Nephron (organoid): Measurements from ENCODE around the gene ACTL8.

Experiments used
- H3K27ac Mint-ChIP-seq, 3 experiments: 2 replicates each; pipeline ENCODE4 v1.8.0; 2020; ENCODE audit warnings: mixed read lengths in 3 of 3, mild to moderate bottlenecking in 2 of 3, moderate library complexity in 1 of 3
- H3K27me3 Mint-ChIP-seq: 2 replicates; pipeline ENCODE4 v1.8.0; 2021; ENCODE audit warnings: low read depth, mild to moderate bottlenecking, moderate library complexity, mixed read lengths
- H3K36me3 Mint-ChIP-seq: 2 replicates; pipeline ENCODE4 v1.8.0; 2020; ENCODE audit warnings: low read depth, mixed read lengths
- H3K4me1 Mint-ChIP-seq: 2 replicates; pipeline ENCODE4 v1.8.0; 2020; ENCODE audit warnings: mixed read lengths
- H3K4me3 Mint-ChIP-seq, 3 experiments: 2 replicates each; pipeline ENCODE4 v1.8.0; 2020; ENCODE audit warnings: mild to moderate bottlenecking in 3 of 3, mixed read lengths in 3 of 3, moderate library complexity in 2 of 3
- H3K9me3 Mint-ChIP-seq: 2 replicates; pipeline ENCODE4 v1.8.0; 2020; ENCODE audit warnings: mixed read lengths
- TF ChIP-seq, protein P1 (sequence below), 3 experiments: fragments of 200-600 bp; sonication (generic); IDR thresholded peaks; one replicate each; pipeline ENCODE4 v1.5.0; 2021; ENCODE audit warnings: antibody characterized with exemption in 3 of 3; ENCODE audit not compliant: unreplicated experiment in 3 of 3

ACTL8 gene, protein sequence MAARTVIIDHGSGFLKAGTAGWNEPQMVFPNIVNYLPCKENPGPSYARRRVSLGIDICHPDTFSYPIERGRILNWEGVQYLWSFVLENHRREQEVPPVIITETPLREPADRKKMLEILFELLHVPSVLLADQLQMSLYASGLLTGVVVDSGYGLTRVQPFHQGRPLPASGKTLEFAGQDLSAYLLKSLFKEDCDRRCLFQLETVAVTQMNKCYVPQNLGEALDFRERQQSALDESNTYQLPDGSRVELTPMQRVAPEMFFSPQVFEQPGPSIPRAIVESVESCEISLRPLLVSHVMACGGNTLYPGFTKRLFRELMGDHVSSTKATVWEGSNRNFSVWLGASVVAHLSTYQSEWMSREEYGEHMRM

DNA sequence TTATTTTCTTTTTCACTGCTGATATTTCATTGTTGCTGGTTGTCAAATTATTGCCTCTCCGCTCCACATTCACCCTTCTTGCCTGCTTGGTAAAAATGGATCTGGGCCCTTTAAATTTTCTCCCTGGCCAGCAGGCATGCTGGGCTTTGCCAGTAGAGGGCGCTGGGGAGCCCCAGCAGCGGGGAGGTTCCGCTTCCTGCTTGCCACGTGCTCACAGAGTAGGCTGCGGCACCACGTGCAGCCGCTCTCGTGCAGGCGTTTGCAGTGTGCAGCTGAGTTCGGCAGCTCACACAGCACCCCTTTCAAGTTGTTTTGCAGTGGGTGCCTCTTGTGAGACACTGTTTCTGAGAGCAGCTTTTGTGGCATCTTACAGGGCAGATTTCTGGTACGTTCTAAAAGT, at the start of gene ACTL8:
TSS of gene ACTL8 (plus strand) at position 214 of the 400 bp plus-strand sequence. CDS start 67,676 bp downstream, outside the sequence.
- H3K27me3 Mint-ChIP-seq, result peaks cover 18% of the 10 kb centered on the region
- H3K36me3 Mint-ChIP-seq, result no peaks in the 10 kb centered on the region
- H3K4me1 Mint-ChIP-seq, result peaks cover 2% of the 10 kb centered on the region
- H3K27ac Mint-ChIP-seq, result no peak within 1 kb of the TSS
- TF ChIP-seq, protein P1, sequence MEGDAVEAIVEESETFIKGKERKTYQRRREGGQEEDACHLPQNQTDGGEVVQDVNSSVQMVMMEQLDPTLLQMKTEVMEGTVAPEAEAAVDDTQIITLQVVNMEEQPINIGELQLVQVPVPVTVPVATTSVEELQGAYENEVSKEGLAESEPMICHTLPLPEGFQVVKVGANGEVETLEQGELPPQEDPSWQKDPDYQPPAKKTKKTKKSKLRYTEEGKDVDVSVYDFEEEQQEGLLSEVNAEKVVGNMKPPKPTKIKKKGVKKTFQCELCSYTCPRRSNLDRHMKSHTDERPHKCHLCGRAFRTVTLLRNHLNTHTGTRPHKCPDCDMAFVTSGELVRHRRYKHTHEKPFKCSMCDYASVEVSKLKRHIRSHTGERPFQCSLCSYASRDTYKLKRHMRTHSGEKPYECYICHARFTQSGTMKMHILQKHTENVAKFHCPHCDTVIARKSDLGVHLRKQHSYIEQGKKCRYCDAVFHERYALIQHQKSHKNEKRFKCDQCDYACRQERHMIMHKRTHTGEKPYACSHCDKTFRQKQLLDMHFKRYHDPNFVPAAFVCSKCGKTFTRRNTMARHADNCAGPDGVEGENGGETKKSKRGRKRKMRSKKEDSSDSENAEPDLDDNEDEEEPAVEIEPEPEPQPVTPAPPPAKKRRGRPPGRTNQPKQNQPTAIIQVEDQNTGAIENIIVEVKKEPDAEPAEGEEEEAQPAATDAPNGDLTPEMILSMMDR (IDR thresholded peaks at IDR 0.05; ENCODE audit: unreplicated experiment in 3 of 3), result no peak
- H3K4me3 Mint-ChIP-seq, result no peak within 1 kb of the TSS
- H3K9me3 Mint-ChIP-seq, result peaks cover 45% of the 10 kb centered on the region

DNA sequence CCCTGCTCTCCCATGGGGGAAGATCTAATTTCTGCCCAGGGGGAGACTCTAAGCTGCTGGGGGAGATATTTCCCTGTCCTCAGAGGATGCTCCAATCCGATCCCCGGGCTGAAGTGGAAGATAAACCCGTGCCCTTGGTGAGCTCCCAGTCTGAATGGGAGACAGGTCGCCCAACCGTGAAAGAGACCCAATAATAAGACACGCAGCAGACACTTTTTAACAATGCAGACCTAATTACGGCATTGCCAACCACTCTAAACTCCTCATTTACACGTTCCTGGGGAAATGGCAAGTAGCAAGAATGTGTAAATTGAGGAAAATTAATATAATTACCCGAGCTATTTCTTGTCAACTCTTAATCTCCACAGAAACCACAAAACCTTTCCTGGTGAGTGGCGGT, 48.7 kb upstream of the ACTL8 start:
- Mint-ChIP-seq H3K9me3 (peaks cover 15% of the 10 kb centered on the region), H3K27ac (no peak overlapping the region), H3K36me3 (no peaks in the 10 kb centered on the region), H3K4me1 (no peaks in the 10 kb centered on the region), H3K4me3 (no peak overlapping the region), H3K27me3 (peaks cover 30% of the 10 kb centered on the region)
- TF ChIP-seq, protein P1 (IDR thresholded peaks at IDR 0.05; ENCODE audit: unreplicated experiment in 3 of 3), result no peak

DNA sequence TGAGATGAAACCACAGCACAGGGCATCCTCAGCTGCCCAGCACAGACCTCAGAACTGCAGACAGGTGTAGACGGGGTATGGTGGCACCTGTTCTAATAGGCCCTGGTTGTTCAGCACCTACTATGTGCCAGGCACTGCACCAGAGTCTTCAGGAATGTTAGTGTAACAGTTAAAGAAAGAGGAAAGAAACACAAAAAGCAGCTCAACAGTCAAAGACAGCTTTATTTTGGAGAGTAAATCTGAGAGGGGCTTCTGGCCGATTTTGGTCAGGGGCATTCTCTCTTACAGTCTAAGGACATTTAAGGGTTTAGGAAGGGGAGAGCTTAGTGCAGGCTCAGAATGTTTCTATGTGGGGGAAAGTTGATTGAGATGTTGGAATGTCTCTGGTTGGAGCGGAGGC, 45.2 kb upstream of the ACTL8 start:
- Mint-ChIP-seq H3K27me3 (peaks cover 36% of the 10 kb centered on the region), H3K9me3 (peaks cover 15% of the 10 kb centered on the region), H3K4me1 (no peaks in the 10 kb centered on the region), H3K36me3 (no peaks in the 10 kb centered on the region), H3K4me3 (no peak overlapping the region), H3K27ac (no peak overlapping the region)
- TF ChIP-seq, protein P1 (IDR thresholded peaks at IDR 0.05; ENCODE audit: unreplicated experiment in 3 of 3), result no peak

DNA sequence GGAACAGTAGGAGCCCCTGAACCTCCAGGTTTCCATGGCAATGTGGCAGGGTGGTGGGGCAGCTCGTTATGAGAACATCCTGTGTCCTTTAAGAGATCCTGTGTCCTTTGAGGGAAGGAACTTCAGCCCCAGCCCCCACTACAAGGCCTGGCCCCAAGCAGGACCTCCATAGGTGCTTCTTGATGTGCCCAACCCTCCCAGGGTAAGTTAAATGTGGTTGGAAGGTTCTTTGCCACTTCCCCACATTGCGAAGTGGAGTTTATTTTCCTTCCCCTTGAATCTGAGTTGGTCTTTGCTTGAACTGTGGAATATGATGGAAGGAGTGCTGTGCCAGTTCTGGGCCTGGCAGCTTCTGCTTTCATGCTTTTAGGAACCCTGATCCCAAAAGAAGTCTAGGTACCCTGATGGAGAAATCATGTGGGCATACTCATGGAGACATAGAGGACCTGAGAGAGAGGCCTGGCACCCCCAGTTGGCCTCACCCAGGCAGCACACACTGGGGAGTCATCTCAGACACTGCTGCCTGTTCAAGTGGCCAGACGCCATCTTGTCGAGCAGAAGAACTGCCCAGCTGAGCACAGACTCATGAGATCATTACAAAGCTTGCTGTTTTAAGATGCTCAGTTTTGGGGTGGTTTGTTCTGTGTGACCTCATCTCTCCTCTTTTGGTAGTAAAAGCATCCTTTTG, 44.1 kb upstream of the ACTL8 start:
- Mint-ChIP-seq H3K4me3 (no peak overlapping the region), H3K9me3 (peaks cover 15% of the 10 kb centered on the region), H3K36me3 (no peaks in the 10 kb centered on the region), H3K27ac (no peak overlapping the region), H3K27me3 (peaks cover 46% of the 10 kb centered on the region), H3K4me1 (no peaks in the 10 kb centered on the region)
- TF ChIP-seq, protein P1 (IDR thresholded peaks at IDR 0.05; ENCODE audit: unreplicated experiment in 3 of 3), result no peak

DNA sequence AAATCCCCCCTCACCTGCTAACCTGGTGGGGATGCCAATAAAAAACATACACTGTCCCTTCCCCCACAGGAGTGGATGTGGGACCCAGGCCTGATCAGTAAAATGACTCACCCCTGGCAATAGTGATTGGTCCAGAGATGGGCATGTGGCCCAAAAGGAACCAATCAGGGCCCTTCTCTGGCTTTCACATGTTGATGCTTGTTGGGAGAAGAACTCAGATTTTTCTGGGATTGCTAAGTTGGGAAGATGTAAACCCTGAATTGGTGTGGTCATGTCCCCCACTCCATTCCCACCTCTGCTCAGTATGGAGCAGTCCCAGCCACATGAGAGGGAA, 43.6 kb upstream of the ACTL8 start:
- H3K4me3 Mint-ChIP-seq, result no peak overlapping the region
- H3K27ac Mint-ChIP-seq, result no peak overlapping the region
- TF ChIP-seq, protein P1 (IDR thresholded peaks at IDR 0.05; ENCODE audit: unreplicated experiment in 3 of 3), result no peak
- peaks cover 42% of the 10 kb centered on the region for H3K27me3 Mint-ChIP-seq
- no peaks in the 10 kb centered on the region for H3K4me1 Mint-ChIP-seq
- peaks cover 15% of the 10 kb centered on the region for H3K9me3 Mint-ChIP-seq
- H3K36me3 Mint-ChIP-seq, result no peaks in the 10 kb centered on the region
